SJCRH30 (cell line): ENCODE data around the gene AHI1. TPM values are rescaled to one million over a fixed set of nuclear protein-coding genes. Genes with fewer than 3 reads are reported as not detected.

Source experiments
- DNase-seq, 2 experiments: peaks; one replicate each; pipeline ENCODE4 v3.0.0-alpha.2; 2015 to 2020
- H3K27ac ChIP-seq: fragments of 250-450 bp; sonication (Bioruptor Pico); 2 replicates; pipeline ENCODE4 v1.5.1; 2020; ENCODE audit warnings: mild to moderate bottlenecking, moderate library complexity
- H3K27me3 ChIP-seq: fragments of 250-450 bp; sonication (Bioruptor Pico); 2 replicates; pipeline ENCODE4 v1.5.1; 2020; ENCODE audit warnings: mild to moderate bottlenecking, moderate library complexity
- H3K36me3 ChIP-seq: fragments of 250-450 bp; sonication (Bioruptor Pico); 2 replicates; pipeline ENCODE4 v1.5.1; 2020; ENCODE audit warnings: mild to moderate bottlenecking, moderate library complexity
- H3K4me1 ChIP-seq: fragments of 250-450 bp; sonication (Bioruptor Pico); 2 replicates; pipeline ENCODE4 v1.5.1; 2020; ENCODE audit warnings: mild to moderate bottlenecking, moderate library complexity
- H3K4me3 ChIP-seq: fragments of 250-450 bp; sonication (Bioruptor Pico); 2 replicates; pipeline ENCODE4 v1.5.1; 2020; ENCODE audit warnings: mild to moderate bottlenecking, moderate library complexity
- H3K9me3 ChIP-seq: fragments of 250-450 bp; sonication (Bioruptor Pico); replicated peaks from 2 replicates; pipeline ENCODE4 v1.5.1; 2020; ENCODE audit warnings: mild to moderate bottlenecking, moderate library complexity
- total RNA-seq: library from RNA; depleted of rRNA; stranded (reverse); fragments of >200 nt; shearing (Covaris generic); gene quantifications from 2 replicates; pipeline ENCODE4 v1.2.3, GENCODE V29; 2014

Gene AHI1
- total RNA-seq, 1 experiment from 2014 or later, result 17.8 TPM

DNA sequence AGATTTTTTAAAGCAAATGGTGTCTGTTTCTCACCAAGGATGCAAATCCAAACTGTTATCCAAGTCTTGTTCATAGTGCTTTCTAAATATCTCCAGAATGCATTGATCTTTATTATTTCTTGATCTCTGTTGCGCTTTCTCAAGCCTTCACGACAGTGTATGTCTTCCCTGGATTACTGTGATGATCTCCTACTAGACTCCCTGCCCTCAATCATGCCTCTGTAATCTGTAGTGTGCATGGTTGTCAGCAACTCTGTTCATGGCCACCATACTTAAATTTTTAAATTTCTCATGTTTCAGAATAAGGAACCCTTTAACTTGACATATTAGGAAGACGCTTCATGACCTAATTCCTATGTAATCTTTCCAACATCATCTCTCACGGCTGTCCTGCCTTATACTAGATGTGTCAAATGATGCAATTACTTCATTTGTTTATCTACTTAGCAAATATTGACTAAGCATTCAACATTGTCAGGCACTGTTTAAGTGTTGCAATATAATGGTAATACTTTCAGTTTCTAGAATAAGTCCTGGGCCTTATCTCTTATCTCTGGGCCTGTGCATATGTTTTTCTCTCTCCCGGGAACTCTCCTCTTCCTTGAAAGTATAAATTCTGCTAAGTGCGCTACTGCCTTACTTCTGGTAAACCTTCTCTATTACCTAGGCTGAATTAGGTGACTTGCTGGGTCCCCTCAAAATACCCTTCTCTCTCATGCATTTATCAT lies 25.6 kb upstream of the AHI1 start:
- Histone ChIP-seq H3K9me3 (no peaks in the 10 kb centered on the region), H3K27me3 (no peaks in the 10 kb centered on the region), H3K4me3 (no peak overlapping the region), H3K36me3 (no peaks in the 10 kb centered on the region), H3K27ac (no peak overlapping the region), H3K4me1 (peaks cover 6% of the 10 kb centered on the region)
- no peak for DNase-seq

DNA sequence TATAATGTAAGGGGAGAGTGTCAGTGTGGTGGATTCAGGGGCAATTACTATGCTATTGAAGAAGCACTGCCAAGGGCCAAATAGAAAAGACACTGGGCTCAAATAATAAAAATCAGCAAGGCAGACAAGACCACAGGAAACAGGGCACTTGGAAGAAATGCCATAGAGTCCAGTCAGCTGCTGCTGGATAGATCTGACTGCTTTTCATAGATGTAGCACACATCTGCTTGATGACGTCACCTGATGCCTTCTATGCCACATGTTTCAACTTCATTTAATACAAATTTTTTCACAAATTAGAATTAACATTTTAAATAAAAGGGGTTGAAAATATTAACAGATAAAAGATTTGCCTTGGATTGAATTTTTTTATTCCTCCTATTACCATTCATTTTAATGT lies 23.9 kb upstream of the AHI1 start:
- H3K36me3 ChIP-seq, result no peaks in the 10 kb centered on the region
- peak; percentile 24 to 41 for DNase-seq
- peaks cover 6% of the 10 kb centered on the region for H3K4me1 ChIP-seq
- no peak overlapping the region for H3K27ac ChIP-seq
- no peaks in the 10 kb centered on the region for H3K9me3 ChIP-seq
- H3K4me3 ChIP-seq, result no peak overlapping the region
- no peaks in the 10 kb centered on the region for H3K27me3 ChIP-seq

DNA sequence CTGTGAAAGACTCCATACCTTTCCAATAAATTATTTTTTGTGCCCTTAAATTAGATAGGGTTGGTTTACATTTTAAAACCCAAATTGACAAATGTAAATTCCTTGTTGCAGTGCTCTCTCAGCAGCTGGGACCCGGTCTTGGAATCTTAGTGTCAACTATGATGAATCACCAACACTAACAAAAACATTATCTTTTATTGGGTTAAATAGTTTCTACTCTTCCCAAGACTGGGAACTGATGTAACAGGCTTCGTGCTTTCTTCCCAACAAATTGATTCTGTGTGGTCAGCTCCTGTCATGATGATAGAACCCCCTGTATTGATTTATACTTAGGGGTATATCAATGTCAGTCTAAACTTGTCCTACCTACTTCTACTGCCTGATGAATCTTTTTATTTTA lies 23.2 kb upstream of the AHI1 start:
- Histone ChIP-seq H3K36me3 (no peaks in the 10 kb centered on the region), H3K27me3 (no peaks in the 10 kb centered on the region), H3K9me3 (no peaks in the 10 kb centered on the region), H3K4me3 (no peak overlapping the region), H3K27ac (no peak overlapping the region), H3K4me1 (peaks cover 6% of the 10 kb centered on the region)
- no peak for DNase-seq

DNA sequence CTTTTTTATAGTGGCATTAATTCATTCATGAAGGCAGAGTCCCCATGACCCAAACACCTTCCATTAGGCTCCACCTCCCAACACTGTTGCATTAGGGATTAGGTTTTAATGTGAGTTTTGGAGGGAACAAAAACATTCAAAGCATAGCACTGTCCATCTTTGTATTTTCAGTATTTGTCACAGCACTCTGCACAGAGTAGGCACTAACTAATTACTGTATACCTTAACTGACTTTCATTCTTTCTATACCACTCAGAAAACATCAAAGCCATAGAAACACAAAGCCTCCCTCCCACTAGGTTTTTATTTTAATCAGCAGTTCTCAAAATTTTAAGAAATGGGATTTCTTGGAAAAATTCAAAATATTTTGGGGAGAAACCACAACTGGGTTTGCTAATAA lies 21.8 kb upstream of the AHI1 start:
- Histone ChIP-seq H3K4me1 (peaks cover 12% of the 10 kb centered on the region), H3K36me3 (no peaks in the 10 kb centered on the region), H3K4me3 (no peak overlapping the region), H3K9me3 (no peaks in the 10 kb centered on the region), H3K27me3 (no peaks in the 10 kb centered on the region), H3K27ac (no peak overlapping the region)
- DNase-seq, result no peak

DNA sequence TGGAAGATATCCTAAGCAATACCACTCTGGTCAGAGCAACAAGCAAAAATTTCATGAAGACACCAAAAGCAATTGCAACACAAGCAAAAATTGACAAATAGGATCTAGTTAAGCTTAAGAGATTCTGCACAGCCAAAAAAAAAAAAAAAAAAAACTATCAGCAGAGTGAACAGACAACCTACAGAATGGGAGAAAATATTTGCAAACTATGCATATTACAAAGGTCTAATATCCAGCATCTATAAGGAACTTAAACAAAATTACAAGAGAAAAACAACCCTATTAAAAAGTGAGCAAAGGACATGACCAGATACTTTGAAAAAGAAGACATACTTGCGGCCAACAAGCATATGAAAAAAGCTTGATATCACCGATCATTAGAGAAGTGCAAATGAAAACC lies 20.0 kb upstream of the AHI1 start:
- no peak for DNase-seq
- no peak overlapping the region for H3K4me3 ChIP-seq
- H3K27me3 ChIP-seq, result no peaks in the 10 kb centered on the region
- no peaks in the 10 kb centered on the region for H3K36me3 ChIP-seq
- H3K27ac ChIP-seq, result no peak overlapping the region
- peaks cover 12% of the 10 kb centered on the region for H3K4me1 ChIP-seq
- H3K9me3 ChIP-seq, result no peaks in the 10 kb centered on the region

DNA sequence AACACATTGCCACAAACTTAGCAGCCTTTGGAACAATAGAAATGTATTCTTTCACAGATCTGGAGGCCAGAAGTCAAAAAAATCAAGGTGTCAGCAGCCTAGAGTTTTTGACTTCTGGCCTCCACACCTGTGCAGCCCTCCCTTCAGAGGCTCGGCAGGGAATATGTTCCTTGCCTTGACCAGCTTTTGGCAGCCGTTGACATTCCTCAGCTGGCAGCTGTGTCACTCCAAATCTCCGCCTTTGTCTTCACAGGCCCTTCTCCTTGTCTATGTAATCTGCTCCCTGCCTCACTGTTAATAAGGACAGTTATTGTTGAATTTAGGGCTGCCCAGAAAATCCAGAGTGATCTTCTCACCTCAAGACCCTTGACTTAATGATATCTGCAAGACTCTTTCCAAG lies 17.2 kb upstream of the AHI1 start:
- H3K27me3 ChIP-seq, result no peaks in the 10 kb centered on the region
- H3K4me3 ChIP-seq, result no peak overlapping the region
- H3K36me3 ChIP-seq, result no peaks in the 10 kb centered on the region
- peak; percentile 31 to 43 for DNase-seq
- peaks cover 5% of the 10 kb centered on the region; the same call in 1 of the 2 replicates for H3K4me1 ChIP-seq
- H3K9me3 ChIP-seq, result no peaks in the 10 kb centered on the region
- no peak overlapping the region for H3K27ac ChIP-seq

DNA sequence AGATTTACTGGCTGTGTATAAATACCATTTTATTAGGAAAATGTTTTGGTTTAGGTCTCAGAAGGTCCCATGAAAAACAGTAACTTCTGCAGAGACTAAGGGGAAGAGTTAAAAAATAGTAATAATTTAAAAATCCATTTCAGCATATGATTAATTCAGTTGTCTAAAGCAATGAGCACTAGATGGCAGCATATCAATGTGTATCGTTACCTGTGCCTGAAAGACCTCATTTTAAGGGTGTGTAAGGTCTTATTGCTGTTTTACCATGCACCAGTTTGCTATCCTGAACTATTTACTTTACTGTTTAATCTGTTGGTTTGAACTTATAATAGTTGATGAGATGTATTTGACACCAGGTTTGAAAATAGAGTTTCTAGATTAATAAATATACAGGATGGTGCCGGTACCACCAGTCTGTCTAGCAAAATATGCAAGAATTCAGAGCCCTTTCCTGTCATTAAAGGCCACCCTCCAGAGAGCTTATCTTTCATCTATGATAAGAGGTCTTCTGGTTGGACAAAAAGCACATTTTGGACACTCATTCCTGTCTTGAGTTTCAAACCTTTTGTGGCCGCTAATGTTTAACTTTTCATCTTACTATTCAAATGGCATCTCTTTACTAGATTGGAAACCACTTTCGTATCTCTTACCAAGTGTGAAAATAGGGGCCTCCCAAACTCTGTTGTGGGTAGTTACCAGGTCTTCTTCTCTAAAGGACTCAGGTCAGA lies 8.9 kb upstream of the AHI1 start:
- Histone ChIP-seq H3K36me3 (no peaks in the 10 kb centered on the region), H3K4me3 (no peak overlapping the region), H3K27ac (no peak overlapping the region), H3K27me3 (no peaks in the 10 kb centered on the region), H3K9me3 (no peaks in the 10 kb centered on the region), H3K4me1 (no peaks in the 10 kb centered on the region)
- peak in 1 of 2 experiments; percentile 58 for DNase-seq

DNA sequence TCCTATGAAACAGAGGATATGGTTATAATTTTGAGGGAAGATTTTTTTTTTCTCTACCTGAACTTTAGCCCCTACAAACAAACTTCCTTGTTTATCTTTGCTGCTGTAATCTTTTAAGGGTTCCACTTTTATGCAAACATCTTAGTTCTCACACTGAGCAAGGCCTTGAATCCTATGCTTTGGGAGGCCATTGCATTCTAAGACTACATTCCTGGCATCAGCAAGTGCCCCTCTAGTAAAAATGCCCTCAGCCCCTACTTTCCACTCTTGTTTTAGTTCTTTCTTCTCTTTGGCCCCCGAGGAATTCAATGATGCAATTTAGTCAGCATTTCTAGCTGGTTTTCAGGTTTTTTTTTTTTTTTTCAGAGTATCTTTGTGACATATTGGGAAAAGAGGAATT lies 8.1 kb upstream of the AHI1 start:
- Histone ChIP-seq H3K27me3 (no peaks in the 10 kb centered on the region), H3K36me3 (no peaks in the 10 kb centered on the region), H3K9me3 (no peaks in the 10 kb centered on the region), H3K4me3 (no peak overlapping the region), H3K4me1 (no peaks in the 10 kb centered on the region), H3K27ac (no peak overlapping the region)
- DNase-seq, result no peak

DNA sequence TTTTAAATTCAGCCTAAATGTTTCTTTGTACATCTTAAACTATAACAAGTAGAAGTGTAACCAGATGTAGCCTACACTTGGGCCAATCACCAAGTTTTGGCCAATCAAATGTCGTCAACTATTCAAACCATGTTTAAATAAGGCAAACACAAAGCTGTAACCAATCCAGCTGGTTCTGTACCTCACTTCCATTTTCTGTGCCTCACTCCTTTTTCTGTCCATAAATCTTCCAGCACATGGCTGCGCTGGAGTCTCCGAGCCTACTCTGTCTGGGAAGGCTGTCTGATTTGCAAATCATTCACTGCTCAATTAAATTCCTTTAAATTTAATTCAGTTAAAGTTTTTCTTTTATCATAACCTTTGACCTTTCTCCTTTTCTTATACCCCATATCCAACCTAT lies 7.7 kb upstream of the AHI1 start:
- Histone ChIP-seq H3K9me3 (no peaks in the 10 kb centered on the region), H3K36me3 (no peaks in the 10 kb centered on the region), H3K27me3 (no peaks in the 10 kb centered on the region), H3K27ac (no peak overlapping the region), H3K4me1 (no peaks in the 10 kb centered on the region), H3K4me3 (no peak overlapping the region)
- no peak for DNase-seq

DNA sequence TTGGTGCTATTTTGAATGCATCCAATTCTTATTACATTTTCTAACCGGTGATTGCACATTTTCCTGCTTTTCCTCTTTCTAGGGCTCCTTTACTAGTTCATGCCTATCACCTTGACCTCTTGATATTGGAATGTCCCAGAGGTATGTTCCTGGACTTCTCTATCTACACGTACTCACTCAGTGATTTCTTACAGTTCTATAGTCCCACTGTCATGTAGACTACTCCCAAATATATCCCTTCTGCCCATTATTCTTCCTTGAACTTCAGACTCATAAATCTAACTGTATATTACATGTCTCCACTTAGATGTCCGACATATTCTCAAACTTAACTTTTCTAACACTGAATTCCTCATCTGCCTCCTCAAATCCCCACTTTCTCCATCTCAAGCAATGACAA lies 7.2 kb upstream of the AHI1 start:
- no peaks in the 10 kb centered on the region for H3K36me3 ChIP-seq
- no peak overlapping the region for H3K27ac ChIP-seq
- no peaks in the 10 kb centered on the region for H3K4me1 ChIP-seq
- no peak for DNase-seq
- H3K27me3 ChIP-seq, result no peaks in the 10 kb centered on the region
- H3K4me3 ChIP-seq, result no peak overlapping the region
- H3K9me3 ChIP-seq, result no peaks in the 10 kb centered on the region

DNA sequence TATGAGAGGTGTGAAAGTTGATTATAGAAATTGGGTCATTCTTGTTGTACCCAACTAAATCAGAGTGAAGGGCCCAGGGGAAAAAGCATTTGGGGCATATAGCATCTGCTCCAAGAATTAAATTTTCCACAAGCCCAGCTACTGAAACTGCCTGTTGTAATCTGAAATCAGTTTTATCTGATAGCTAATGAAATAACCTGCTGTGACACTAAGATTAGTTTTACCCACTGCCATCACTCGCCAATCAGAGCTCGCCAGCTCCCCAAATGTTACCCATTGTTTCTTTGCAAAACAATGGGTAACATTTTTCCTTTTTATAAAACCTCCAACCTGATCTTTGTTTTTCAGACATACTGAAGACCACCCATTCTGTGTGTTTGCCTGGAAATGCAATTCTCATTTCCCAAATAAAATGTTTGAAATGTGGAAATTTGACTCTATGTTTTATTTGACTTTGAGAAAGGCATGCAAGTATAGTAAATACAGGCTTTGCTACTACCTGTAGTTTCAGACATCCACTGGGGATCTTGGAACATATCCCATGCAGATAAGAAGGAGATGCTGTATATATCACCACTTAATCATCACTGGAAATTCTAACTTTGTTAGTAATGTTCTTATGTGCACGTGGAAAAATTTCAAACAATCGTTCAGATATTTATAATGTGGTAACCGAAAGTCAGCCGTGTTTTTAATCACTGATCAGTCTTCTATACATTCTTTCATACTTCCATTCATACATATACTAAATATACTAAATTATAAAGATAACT lies 6.3 kb upstream of the AHI1 start:
- H3K27ac ChIP-seq, result no peak overlapping the region
- no peaks in the 10 kb centered on the region for H3K36me3 ChIP-seq
- H3K27me3 ChIP-seq, result no peaks in the 10 kb centered on the region
- DNase-seq, result no peak
- H3K9me3 ChIP-seq, result no peaks in the 10 kb centered on the region
- H3K4me1 ChIP-seq, result peaks cover 3% of the 10 kb centered on the region; the same call in 1 of the 2 replicates
- no peak overlapping the region for H3K4me3 ChIP-seq

DNA sequence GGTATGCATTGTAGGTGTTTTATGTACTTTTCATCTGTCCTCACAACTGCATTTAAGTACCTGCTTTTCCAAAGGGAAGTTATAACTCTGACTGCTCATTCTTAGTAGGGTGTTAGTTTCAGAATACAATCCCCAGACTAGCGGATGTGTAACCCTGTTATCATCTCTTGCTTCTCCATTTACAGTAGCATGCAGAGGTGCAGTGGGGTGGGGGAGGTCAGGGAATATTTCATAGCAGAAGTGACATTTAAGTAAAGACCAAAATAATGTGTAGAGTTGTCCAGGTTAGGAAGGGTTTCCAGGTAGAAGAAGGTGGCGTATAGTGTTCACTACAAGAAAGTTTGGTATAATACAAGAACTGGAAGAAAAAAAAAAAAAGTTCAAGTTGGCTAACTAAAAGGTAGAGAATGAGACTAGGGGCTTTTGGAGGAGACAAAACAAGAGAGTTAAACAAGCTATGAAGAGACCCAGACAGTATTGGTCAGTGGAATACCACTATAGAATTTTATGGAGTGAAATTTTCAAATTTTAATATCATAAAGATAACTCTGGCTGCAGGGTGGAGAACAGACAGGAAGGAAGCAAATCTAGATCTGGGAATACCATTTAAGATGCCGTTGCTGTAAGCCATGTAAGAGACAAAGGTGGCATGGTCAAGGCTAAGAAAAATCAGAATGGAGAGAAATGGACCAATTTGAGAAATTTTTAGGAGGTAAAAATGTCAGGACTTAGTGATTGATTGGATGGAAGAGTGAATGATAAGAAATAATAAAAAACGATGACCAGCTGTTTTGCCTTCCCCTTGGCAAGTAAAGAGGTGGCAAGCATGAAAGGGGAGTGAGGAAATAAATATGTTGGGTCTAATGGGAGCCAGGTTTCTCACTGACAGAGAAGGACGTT lies 2.2 kb upstream of the AHI1 start:
- no peaks in the 10 kb centered on the region for H3K27me3 ChIP-seq
- no peak overlapping the region for H3K27ac ChIP-seq
- H3K4me1 ChIP-seq, result peaks cover 6% of the 10 kb centered on the region
- no peak overlapping the region for H3K4me3 ChIP-seq
- H3K9me3 ChIP-seq, result no peaks in the 10 kb centered on the region
- H3K36me3 ChIP-seq, result no peaks in the 10 kb centered on the region
- DNase-seq, result no peak

DNA sequence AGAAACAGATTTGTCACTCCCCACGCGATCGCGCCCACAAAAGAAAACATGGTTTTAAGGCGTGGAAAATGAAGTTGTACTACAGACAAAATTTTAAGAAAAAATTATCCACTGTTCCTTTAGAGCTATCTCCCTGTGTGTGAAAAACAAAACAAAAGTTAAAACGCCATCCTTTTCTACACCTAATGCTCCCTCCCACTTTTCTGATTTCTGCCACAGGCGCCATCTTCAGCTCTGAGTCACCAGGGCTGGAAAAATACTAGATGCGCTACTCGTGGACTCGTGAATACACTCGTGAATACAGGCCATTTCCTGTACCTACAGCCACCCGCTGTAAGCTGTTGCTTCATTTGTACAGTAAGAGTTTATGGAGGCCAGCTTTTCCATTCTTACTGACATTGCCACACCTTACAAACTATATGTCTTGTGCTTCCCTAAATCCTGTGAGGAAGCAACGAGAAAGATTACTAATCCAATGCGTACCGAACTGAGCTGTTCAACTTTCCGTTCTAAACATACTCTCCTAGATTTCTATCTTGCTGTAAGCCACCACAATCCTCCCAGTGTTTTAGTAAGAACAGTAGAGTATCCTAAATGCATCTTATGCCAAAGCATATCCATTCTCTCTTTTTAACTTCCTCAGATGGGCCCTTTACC lies 773 bp upstream of the AHI1 start:
- peak; percentile 71 to 83 for DNase-seq
- Histone ChIP-seq H3K4me3 (peak overlapping the region; percentile 73), H3K4me1 (peaks cover 6% of the 10 kb centered on the region), H3K9me3 (no peaks in the 10 kb centered on the region), H3K36me3 (no peaks in the 10 kb centered on the region), H3K27me3 (no peaks in the 10 kb centered on the region), H3K27ac (peak overlapping the region; percentile 97)

DNA sequence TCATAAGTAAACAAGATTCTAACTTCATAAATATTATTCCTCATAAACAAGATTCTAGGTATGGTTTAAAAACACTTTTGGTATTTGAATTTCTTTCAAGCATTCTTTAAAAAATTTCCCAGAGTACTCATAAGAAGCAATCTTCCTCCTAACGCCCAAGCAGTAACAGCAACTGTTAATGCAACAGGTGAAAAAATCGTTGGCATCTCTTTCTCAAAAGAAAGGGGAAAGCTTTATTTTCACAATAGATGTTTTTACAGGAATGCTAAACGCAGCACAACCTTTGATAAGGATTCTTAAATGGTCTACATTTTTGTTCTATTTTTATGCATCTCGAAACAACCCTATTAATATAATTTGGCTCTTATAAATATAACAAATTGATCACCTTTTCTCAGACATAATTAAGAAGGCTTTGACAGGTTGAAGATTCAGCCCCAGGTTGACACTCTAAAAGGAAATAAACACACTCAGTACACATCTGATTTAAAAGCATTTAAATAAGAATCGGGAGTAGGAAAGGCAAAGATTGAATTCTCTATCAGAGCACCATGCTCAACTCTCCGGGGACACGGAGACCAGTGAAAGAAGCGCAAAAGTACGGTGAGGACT lies 634 bp downstream of the AHI1 start:
- H3K9me3 ChIP-seq, result no peaks in the 10 kb centered on the region
- H3K27ac ChIP-seq, result peak overlapping the region; percentile 97
- peaks cover 8% of the 10 kb centered on the region for H3K36me3 ChIP-seq
- H3K4me3 ChIP-seq, result peak overlapping the region; percentile 73
- DNase-seq, result no peak
- no peaks in the 10 kb centered on the region for H3K27me3 ChIP-seq
- peaks cover 6% of the 10 kb centered on the region for H3K4me1 ChIP-seq
